ENCODE data around the gene CCL18.

DNA sequence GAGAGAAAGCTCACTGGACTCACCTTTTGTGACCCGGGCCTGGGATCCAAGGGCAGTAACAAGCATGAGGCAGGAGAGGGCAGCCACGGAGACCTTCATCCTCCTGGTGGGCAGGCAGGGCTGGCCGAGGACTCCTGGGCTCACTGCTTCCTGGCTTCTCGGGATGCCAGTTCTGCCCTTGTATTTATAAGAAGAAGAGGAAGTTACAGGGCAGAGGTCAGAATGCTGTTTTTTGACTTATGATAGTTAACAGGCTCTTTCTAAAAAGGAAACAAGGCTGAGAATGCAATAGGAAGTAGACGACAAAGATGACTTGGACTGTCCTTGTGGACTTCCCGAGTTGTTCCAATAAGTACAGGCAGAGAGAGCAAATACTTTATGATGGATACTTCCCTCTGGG lies 46.3 kb upstream of the CCL18 start, which contains the start of gene CCL23:
- TF ChIP-seq, protein P1, sequence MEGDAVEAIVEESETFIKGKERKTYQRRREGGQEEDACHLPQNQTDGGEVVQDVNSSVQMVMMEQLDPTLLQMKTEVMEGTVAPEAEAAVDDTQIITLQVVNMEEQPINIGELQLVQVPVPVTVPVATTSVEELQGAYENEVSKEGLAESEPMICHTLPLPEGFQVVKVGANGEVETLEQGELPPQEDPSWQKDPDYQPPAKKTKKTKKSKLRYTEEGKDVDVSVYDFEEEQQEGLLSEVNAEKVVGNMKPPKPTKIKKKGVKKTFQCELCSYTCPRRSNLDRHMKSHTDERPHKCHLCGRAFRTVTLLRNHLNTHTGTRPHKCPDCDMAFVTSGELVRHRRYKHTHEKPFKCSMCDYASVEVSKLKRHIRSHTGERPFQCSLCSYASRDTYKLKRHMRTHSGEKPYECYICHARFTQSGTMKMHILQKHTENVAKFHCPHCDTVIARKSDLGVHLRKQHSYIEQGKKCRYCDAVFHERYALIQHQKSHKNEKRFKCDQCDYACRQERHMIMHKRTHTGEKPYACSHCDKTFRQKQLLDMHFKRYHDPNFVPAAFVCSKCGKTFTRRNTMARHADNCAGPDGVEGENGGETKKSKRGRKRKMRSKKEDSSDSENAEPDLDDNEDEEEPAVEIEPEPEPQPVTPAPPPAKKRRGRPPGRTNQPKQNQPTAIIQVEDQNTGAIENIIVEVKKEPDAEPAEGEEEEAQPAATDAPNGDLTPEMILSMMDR (IDR thresholded peaks at IDR 0.05) = no peak
- TF ChIP-seq POLR2AphosphoS5 (IDR thresholded peaks at IDR 0.05; ENCODE audit: low read depth, low read length) (no peak), REST (IDR thresholded peaks at IDR 0.05; ENCODE audit: insufficient read depth in 1 of 2, low read depth in 2 of 2, low read length in 1 of 2) (no peak), SIN3A (IDR thresholded peaks at IDR 0.05; ENCODE audit: borderline replicate concordance, insufficient read depth, low read depth, low read length) (no peak)
